ENCODE measurements around the gene KSR1. TPM values are rescaled to one million over a fixed set of nuclear protein-coding genes. Genes with fewer than 3 reads are reported as not detected.

KSR1 gene
- total and polyA plus RNA-seq, 9 donors = 43.3 to 112 (median 71.6) TPM

DNA sequence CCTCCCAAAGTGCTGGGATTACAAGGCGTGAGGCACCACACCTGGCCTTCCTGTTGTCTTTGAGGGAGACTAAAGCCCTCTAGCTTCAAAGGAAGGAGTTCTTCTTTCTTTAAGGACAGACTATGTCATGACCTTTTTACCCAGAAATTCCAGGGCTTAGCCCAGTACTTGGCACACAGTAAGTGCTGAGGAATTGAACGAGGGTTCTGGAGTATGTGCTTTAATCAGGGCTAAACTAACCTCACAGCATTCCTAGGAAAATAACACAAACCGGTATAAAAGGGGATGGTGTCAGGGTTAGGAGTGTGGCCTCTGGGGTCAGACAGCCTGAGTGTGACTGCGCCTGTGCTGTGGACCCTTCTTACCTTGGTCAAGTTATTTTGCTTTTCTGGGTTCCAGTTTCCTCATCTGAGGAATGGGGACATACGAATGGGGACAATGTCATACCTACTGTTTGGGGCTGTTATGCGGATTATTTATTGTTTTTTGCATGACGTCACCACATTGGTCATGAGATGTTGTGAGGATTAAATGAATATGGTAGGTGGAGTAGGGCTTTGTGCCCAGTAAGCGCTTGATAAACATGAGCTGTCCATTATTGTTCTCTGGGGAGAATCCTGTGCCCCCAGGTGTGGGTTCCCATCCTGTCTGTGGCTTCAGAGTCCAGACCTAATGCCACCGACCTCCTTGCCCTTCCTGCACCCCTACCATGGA lies 21.9 kb downstream of the KSR1 start:
- peaks cover 5% of the 10 kb centered on the region for H3K4me1 ChIP-seq (ENCODE audit: control insufficient read depth, insufficient read depth, low read length)
- 100% methylated on average over 5 of the region's 9 CpGs for WGBS (ENCODE audit: insufficient coverage)

DNA sequence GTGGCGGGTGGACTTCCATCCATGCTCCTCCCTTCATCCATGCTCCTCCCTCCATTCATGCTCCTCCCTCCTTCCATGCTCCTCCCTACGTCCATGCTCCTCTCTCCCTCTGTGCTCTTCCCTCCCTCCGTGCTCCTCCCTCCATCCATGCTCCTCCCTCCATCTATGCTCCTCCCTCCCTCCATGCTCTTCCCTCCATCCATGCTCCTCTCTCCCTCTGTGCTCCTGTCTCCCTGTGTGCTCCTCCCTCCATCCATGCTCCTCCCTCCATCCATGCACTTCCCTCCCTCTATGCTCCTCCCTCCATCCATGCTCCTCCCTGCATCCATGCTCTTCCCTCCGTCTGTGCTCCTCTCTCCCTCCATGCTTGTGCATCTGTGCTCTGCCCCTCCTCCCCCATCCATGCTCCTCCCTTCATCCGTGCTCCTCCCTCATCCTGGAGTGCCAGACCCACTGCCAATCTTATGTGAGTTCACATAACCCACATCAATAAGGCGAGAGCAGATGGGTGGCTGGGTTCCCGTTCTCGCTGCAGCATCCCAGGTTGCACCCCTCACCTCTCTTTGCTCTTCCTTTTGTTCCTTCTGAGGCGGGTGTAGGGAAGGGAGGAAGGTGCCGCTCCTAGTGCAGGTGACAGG lies 22.8 kb downstream of the KSR1 start:
- Histone ChIP-seq H3K9me3 (replicated peaks; ENCODE audit: control insufficient read depth, low read depth, low read length) (no peaks in the 10 kb centered on the region), H3K27ac (ENCODE audit: low read length) (no peak overlapping the region), H3K27me3 (ENCODE audit: control insufficient read depth, insufficient read depth, low read length) (no peaks in the 10 kb centered on the region), H3K4me1 (ENCODE audit: control insufficient read depth, insufficient read depth, low read length) (peaks cover under 1% of the 10 kb centered on the region), H3K36me3 (ENCODE audit: control insufficient read depth, insufficient read depth, low read length) (no peaks in the 10 kb centered on the region), H3K4me3 (ENCODE audit: low read length) (no peak overlapping the region)
- DNase-seq = no peak
- 83% methylated on average over 5 of the region's 10 CpGs for WGBS (ENCODE audit: insufficient coverage)

More for the DNA sequence above, 21.9 kb downstream of the KSR1 start:
- Histone ChIP-seq H3K9me3 (replicated peaks; ENCODE audit: control insufficient read depth, low read depth, low read length) (no peaks in the 10 kb centered on the region), H3K36me3 (ENCODE audit: control insufficient read depth, insufficient read depth, low read length) (no peaks in the 10 kb centered on the region), H3K27me3 (ENCODE audit: control insufficient read depth, insufficient read depth, low read length) (no peaks in the 10 kb centered on the region), H3K27ac (ENCODE audit: low read length) (no peak overlapping the region), H3K4me3 (ENCODE audit: low read length) (no peak overlapping the region)
- DNase-seq = no peak

DNA sequence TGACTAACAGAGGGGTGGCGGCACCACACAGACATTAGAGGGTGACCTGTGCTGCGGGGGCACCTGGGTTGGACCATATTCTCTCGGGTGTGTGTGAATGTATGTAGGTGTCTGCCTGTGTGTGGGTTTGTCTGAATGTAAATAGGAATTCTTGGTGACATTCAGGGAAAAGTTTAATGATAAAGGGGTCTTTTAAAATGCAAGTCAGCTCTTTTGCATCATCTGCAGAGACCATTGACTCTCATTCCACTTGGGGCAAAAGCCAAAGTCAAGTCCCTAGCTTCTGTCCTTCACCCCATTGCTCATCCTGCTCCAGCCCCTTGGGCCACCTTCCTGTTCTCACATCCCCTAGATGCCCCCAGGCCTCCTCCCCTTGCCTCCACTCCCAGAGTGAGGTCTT lies 23.6 kb downstream of the KSR1 start:
- Histone ChIP-seq H3K36me3 (ENCODE audit: control insufficient read depth, insufficient read depth, low read length) (no peaks in the 10 kb centered on the region), H3K9me3 (replicated peaks; ENCODE audit: control insufficient read depth, low read depth, low read length) (no peaks in the 10 kb centered on the region), H3K4me3 (ENCODE audit: low read length) (no peak overlapping the region), H3K4me1 (ENCODE audit: control insufficient read depth, insufficient read depth, low read length) (no peaks in the 10 kb centered on the region), H3K27me3 (ENCODE audit: control insufficient read depth, insufficient read depth, low read length) (no peaks in the 10 kb centered on the region), H3K27ac (ENCODE audit: low read length) (no peak overlapping the region)
- DNase-seq = no peak
- WGBS (ENCODE audit: insufficient coverage) = 86% methylated on average over 3 of the region's 3 CpGs

DNA sequence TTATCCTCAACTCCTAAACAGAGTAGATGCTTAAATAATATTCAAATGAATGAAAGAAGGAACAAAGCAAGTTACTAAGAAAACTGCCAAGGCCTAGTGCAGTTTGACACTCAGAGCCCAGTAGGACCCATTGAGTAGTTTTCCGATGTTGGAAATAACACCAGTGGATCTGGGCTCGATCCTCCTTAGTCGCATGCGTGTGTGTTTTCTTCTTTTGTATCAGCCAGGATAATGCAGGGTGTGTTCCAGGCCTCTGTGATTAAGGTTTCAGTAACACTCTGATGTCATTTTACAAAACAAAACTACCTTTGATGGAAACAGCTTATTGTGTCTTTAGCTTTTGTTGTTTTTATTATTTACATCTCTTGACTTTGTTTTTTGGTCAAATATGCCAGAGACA lies 24.5 kb downstream of the KSR1 start:
- Histone ChIP-seq H3K36me3 (ENCODE audit: control insufficient read depth, insufficient read depth, low read length) (no peaks in the 10 kb centered on the region), H3K27ac (ENCODE audit: low read length) (no peak overlapping the region), H3K4me3 (ENCODE audit: low read length) (no peak overlapping the region), H3K27me3 (ENCODE audit: control insufficient read depth, insufficient read depth, low read length) (no peaks in the 10 kb centered on the region), H3K4me1 (ENCODE audit: control insufficient read depth, insufficient read depth, low read length) (no peaks in the 10 kb centered on the region), H3K9me3 (replicated peaks; ENCODE audit: control insufficient read depth, low read depth, low read length) (no peaks in the 10 kb centered on the region)
- no peak for DNase-seq
- no CpG with 5 or more reads among the region's 4 CpGs for WGBS (ENCODE audit: insufficient coverage)

DNA sequence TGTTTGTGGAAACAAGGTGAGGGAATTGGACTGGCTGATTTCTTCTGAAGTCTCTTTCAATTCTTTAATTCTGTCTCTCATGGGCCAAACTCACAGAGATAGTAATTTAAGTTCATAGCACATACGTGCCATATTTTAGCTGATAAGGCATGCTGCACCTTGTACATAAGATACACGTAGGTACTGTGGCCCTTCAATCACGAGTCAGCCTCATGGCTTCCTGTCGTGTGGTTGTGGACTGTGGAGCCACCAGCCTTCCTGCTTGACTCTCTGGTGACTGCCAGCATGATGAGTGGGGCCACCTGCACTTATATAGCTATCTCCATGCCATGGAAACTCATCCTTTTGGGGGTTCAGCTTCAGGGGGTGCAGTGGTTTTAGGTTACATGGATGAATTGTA lies 25.1 kb downstream of the KSR1 start:
- Histone ChIP-seq H3K36me3 (ENCODE audit: control insufficient read depth, insufficient read depth, low read length) (no peaks in the 10 kb centered on the region), H3K27ac (ENCODE audit: low read length) (no peak overlapping the region), H3K4me1 (ENCODE audit: control insufficient read depth, insufficient read depth, low read length) (no peaks in the 10 kb centered on the region), H3K9me3 (replicated peaks; ENCODE audit: control insufficient read depth, low read depth, low read length) (no peaks in the 10 kb centered on the region), H3K27me3 (ENCODE audit: control insufficient read depth, insufficient read depth, low read length) (no peaks in the 10 kb centered on the region), H3K4me3 (ENCODE audit: low read length) (no peak overlapping the region)
- no peak for DNase-seq
- 75% methylated on average over 4 of the region's 4 CpGs for WGBS (ENCODE audit: insufficient coverage)

DNA sequence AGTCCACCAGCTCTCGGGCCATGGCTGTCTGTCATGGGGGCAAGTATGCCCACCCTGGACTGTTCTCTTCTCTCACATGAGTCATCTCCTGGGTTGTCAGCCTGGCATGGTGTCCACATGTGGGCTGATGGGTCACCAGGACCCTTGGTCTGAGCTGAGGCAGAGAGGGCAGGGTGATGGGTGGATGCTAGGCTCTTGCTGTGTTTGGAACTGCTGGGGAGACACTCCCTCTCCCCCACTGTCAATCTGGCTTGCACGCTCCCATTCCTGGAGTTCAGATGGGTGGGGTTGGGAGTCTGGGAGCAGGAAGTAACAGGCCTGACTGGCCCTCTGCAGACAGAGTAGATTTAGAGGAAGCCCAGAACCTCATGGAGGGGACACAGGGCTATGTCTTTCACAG lies 28.9 kb downstream of the KSR1 start:
- Histone ChIP-seq H3K27me3 (ENCODE audit: control insufficient read depth, insufficient read depth, low read length) (no peaks in the 10 kb centered on the region), H3K27ac (ENCODE audit: low read length) (no peak overlapping the region), H3K9me3 (replicated peaks; ENCODE audit: control insufficient read depth, low read depth, low read length) (no peaks in the 10 kb centered on the region), H3K4me1 (ENCODE audit: control insufficient read depth, insufficient read depth, low read length) (peaks cover 6% of the 10 kb centered on the region), H3K36me3 (ENCODE audit: control insufficient read depth, insufficient read depth, low read length) (no peaks in the 10 kb centered on the region), H3K4me3 (ENCODE audit: low read length) (no peak overlapping the region)
- no peak for DNase-seq
- no CpG with 5 or more reads among the region's 2 CpGs for WGBS (ENCODE audit: insufficient coverage)

DNA sequence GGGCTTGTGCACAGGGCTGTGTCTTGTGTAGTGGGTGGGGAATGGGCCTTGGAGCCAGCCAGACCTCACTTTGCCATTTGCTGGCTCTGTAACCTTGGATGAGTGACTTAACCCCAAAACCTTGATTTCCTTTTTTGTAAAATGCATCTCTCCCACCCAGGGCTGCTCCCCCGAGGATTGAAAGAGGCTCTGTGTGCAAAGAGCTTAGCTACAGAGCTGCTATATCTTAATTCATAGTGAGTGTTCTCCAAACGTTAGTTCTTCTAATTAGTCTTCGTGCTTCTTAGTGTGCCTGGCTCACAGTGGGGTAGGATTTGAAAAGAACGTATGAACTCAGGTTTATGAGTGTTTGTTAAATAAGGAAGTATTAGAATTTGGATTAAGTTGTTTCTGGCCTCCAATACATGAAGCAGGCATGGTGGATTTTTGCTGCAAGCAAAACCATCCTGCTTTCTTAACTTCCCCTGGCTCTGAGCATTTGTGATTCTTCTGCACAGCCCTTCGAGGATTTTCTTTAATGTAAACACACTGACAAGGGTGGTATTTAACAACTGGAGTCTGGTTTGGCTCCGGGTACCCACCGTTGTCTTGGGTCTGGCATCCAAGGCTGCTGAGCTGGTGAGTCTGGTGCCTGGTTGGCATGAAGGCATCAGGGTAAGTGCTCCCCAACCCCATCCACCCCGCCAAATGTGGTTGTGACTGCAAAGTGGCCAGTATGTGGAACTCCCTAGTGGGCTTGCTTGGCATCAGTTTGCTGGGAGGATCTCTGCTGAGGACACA lies 29.7 kb downstream of the KSR1 start:
- no peak for DNase-seq
- H3K36me3 ChIP-seq (ENCODE audit: control insufficient read depth, insufficient read depth, low read length) = no peaks in the 10 kb centered on the region
- no peak overlapping the region for H3K27ac ChIP-seq (ENCODE audit: low read length)
- WGBS (ENCODE audit: insufficient coverage) = 72% methylated on average over 2 of the region's 8 CpGs
- no peaks in the 10 kb centered on the region for H3K27me3 ChIP-seq (ENCODE audit: control insufficient read depth, insufficient read depth, low read length)
- peaks cover 6% of the 10 kb centered on the region for H3K4me1 ChIP-seq (ENCODE audit: control insufficient read depth, insufficient read depth, low read length)
- H3K9me3 ChIP-seq (replicated peaks; ENCODE audit: control insufficient read depth, low read depth, low read length) = no peaks in the 10 kb centered on the region
- no peak overlapping the region for H3K4me3 ChIP-seq (ENCODE audit: low read length)

DNA sequence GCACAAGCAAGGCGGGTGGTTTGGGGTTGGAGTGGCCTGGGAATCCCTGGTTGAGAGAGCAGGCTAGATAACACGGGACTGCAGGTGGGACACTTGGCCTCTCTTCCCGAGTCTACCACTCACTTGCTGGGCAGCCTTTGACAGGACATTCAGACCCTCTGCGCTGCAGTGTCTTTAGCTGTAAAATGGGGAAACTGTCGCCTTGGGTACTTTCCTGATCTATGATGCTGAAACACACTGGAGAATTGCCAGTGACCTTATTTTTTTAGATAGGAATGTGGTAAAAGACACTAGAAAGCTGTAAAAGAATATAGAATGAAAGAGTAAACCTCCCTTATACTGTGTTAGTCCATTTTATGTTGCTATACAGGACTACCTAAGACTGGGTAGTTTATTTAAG lies 30.5 kb downstream of the KSR1 start:
- H3K9me3 ChIP-seq (replicated peaks; ENCODE audit: control insufficient read depth, low read depth, low read length) = no peaks in the 10 kb centered on the region
- H3K27ac ChIP-seq (ENCODE audit: low read length) = no peak overlapping the region
- no peaks in the 10 kb centered on the region for H3K36me3 ChIP-seq (ENCODE audit: control insufficient read depth, insufficient read depth, low read length)
- no peaks in the 10 kb centered on the region for H3K27me3 ChIP-seq (ENCODE audit: control insufficient read depth, insufficient read depth, low read length)
- DNase-seq = no peak
- peaks cover 11% of the 10 kb centered on the region for H3K4me1 ChIP-seq (ENCODE audit: control insufficient read depth, insufficient read depth, low read length)
- WGBS (ENCODE audit: insufficient coverage) = 83% methylated on average over 3 of the region's 5 CpGs
- H3K4me3 ChIP-seq (ENCODE audit: low read length) = no peak overlapping the region

DNA sequence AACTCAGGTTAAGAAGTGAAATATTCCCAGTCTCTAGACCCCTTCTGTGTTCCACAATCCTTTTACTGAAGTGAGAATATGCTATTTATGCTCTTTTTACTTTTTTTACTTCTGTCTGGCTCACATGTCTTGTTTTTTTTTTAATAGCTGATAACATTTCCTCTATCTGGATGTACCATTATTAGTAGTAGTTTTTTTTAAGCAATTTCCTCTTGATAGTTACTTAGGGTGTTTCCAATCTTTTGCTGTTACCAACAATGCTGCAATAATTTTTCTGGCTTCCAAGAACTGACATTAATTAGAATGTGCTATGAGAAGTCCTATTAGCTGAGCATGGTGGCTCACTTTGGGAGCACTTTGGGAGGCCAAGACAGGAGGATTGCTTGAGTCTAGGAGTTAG lies 32.0 kb downstream of the KSR1 start:
- Histone ChIP-seq H3K9me3 (replicated peaks; ENCODE audit: control insufficient read depth, low read depth, low read length) (no peaks in the 10 kb centered on the region), H3K36me3 (ENCODE audit: control insufficient read depth, insufficient read depth, low read length) (no peaks in the 10 kb centered on the region), H3K4me1 (ENCODE audit: control insufficient read depth, insufficient read depth, low read length) (peaks cover 19% of the 10 kb centered on the region), H3K4me3 (ENCODE audit: low read length) (no peak overlapping the region), H3K27ac (ENCODE audit: low read length) (no peak overlapping the region), H3K27me3 (ENCODE audit: control insufficient read depth, insufficient read depth, low read length) (no peaks in the 10 kb centered on the region)
- no peak for DNase-seq

DNA sequence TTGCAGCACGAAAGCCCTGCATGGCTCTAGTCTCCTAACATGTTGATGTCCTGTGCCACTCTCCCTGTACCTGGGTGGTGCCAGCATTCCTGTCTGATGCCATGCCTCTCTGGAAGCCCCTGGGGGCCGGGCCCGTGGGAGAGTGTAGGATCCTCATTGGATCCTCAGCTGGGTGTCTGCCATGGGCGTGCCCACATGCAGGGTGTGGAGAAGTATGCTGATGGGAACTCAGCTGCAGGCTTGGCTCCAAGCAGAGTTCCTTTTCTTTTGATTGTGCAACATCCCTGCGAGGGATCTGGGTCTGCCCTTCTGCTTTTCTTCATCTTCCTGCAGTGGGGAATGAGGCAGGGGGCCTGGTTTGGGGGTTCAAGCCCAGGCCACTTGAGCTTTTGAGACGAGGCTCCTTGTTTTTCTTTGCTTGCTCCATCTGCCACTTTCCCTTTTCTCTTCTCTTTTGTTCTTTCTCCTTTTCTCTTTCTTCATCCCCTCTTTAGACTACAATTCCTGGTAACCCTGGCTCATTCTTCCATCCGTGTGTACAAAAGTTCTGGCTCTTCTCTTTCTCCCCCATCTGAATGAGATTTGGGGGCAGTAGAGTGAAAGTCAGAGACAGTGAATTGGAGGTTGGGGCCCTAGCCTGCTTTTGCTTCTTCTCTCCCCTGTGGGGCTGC lies 32.9 kb downstream of the KSR1 start:
- peaks cover 28% of the 10 kb centered on the region for H3K4me1 ChIP-seq (ENCODE audit: control insufficient read depth, insufficient read depth, low read length)
- peak; percentile 64 for DNase-seq

More for the DNA sequence above, 32.9 kb downstream of the KSR1 start:
- no peaks in the 10 kb centered on the region for H3K27me3 ChIP-seq (ENCODE audit: control insufficient read depth, insufficient read depth, low read length)
- no peak overlapping the region for H3K4me3 ChIP-seq (ENCODE audit: low read length)
- H3K9me3 ChIP-seq (replicated peaks; ENCODE audit: control insufficient read depth, low read depth, low read length) = no peaks in the 10 kb centered on the region
- no peak overlapping the region for H3K27ac ChIP-seq (ENCODE audit: low read length)
- WGBS (ENCODE audit: insufficient coverage) = 32% methylated on average over 4 of the region's 7 CpGs
- H3K36me3 ChIP-seq (ENCODE audit: control insufficient read depth, insufficient read depth, low read length) = no peaks in the 10 kb centered on the region
